AG09309 (cell line): Measurements from ENCODE around the gene LBX2.

Experiments used
- DNase-seq: peaks from one replicate; pipeline ENCODE4 v3.0.0-alpha.2; 2010; ENCODE audit warnings: low read depth
- H3K4me3 ChIP-seq: 2 replicates; pipeline ENCODE4 v1.5.1; 2011; ENCODE audit warnings: mild to moderate bottlenecking, low read depth, low read length, moderate library complexity; ENCODE audit not compliant: control insufficient read depth
- TF ChIP-seq, protein P1 (sequence below): IDR thresholded peaks from 2 replicates; pipeline ENCODE4 v1.5.1; 2011; ENCODE audit warnings: mild to moderate bottlenecking, low read depth, low read length, inconsistent platforms; ENCODE audit not compliant: insufficient read depth, control insufficient read depth; ENCODE audit errors: missing control alignments

Gene LBX2

DNA sequence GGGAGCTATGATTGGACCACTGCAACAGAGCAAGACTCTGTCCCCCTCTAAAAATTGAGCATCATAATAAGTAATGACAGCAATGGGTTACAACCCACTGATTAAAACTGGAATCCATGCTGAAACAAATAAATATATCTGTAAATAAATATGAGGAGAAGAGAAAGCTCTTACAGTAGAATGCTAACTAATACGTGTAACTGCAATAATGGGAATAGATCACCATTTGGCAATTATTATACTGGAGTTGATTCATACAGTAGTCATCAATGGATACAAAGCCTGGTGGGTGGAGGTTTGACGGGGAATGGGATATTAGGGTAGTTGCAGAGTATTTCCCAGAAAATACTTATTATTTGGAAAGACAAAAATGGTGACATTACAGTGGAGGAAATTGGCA lies 50.6 kb downstream of the LBX2 start:
- H3K4me3 ChIP-seq, result no peak overlapping the region
- TF ChIP-seq, protein P1, sequence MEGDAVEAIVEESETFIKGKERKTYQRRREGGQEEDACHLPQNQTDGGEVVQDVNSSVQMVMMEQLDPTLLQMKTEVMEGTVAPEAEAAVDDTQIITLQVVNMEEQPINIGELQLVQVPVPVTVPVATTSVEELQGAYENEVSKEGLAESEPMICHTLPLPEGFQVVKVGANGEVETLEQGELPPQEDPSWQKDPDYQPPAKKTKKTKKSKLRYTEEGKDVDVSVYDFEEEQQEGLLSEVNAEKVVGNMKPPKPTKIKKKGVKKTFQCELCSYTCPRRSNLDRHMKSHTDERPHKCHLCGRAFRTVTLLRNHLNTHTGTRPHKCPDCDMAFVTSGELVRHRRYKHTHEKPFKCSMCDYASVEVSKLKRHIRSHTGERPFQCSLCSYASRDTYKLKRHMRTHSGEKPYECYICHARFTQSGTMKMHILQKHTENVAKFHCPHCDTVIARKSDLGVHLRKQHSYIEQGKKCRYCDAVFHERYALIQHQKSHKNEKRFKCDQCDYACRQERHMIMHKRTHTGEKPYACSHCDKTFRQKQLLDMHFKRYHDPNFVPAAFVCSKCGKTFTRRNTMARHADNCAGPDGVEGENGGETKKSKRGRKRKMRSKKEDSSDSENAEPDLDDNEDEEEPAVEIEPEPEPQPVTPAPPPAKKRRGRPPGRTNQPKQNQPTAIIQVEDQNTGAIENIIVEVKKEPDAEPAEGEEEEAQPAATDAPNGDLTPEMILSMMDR, result no peak
- DNase-seq, result no peak
